ENCODE results near the gene LAPTM5.
A peak's percentile ranks its signal among the peaks of the same experiment; 100 is the strongest.
"Not testable (repeated sequence)": the region's sequence is repeated elsewhere in the genome, so short reads cannot be mapped to it uniquely, and the experiment has no call there.

Gene LAPTM5

GRCh38 chr1:30768830-30769718, 11.5 kb upstream of the LAPTM5 start:
- no peak for DNase-seq

- DNase-seq: no peak
These were observed 10.7 kb upstream of the LAPTM5 start for GRCh38 chr1:30768159-30768829.

- DNase-seq: not testable (repeated sequence)
These were observed 9.4 kb upstream of the LAPTM5 start for GRCh38 chr1:30766948-30767347.

GRCh38 chr1:30765556-30766434, 8.2 kb upstream of the LAPTM5 start:
- no peak for DNase-seq

GRCh38 chr1:30764939-30765555, 7.5 kb upstream of the LAPTM5 start:
- no peak for DNase-seq

GRCh38 chr1:30764396-30764795, 6.8 kb upstream of the LAPTM5 start:
- no peak for DNase-seq

GRCh38 chr1:30763651-30764248, 6.2 kb upstream of the LAPTM5 start:
- DNase-seq: no peak

GRCh38 chr1:30762930-30763650, 5.5 kb upstream of the LAPTM5 start:
- no peak for DNase-seq

GRCh38 chr1:30762152-30762929, 4.8 kb upstream of the LAPTM5 start:
- DNase-seq: no peak

- no peak for DNase-seq
These were observed 4.0 kb upstream of the LAPTM5 start for GRCh38 chr1:30761381-30762151.

GRCh38 chr1:30760596-30761324, 3.2 kb upstream of the LAPTM5 start:
- DNase-seq: no peak

GRCh38 chr1:30759718-30760281, 2.2 kb upstream of the LAPTM5 start:
- DNase-seq: no peak

- peak in 1 of 2 experiments; percentile 34 for DNase-seq
These were observed 1.3 kb upstream of the LAPTM5 start for GRCh38 chr1:30758785-30759380.

GRCh38 chr1:30758121-30758688, 631 bp upstream of the LAPTM5 start:
- no peak for DNase-seq

- DNase-seq: no peak
These were observed 826 bp downstream of the LAPTM5 start for GRCh38 chr1:30756545-30757351.

- no peak for DNase-seq
These were observed 1.4 kb downstream of the LAPTM5 start for GRCh38 chr1:30756206-30756544.

GRCh38 chr1:30755746-30756145, 1.8 kb downstream of the LAPTM5 start:
- DNase-seq: no peak

Measured in NCI-H526 (cell line).